KMS-11 (cell line): Measurements from ENCODE around the gene TOP3A.

Experiments
- H2AFZ ChIP-seq: fragments of 200-600 bp; sonication (generic); 2 replicates; pipeline ENCODE4 v1.6.1; 2016; ENCODE audit warnings: antibody characterized with exemption, mixed run types, low read depth
- H3K27ac ChIP-seq: fragments of 200-600 bp; sonication (generic); 2 replicates; pipeline ENCODE4 v1.6.1; 2016; ENCODE audit warnings: mild to moderate bottlenecking, mixed run types
- H3K27me3 ChIP-seq: fragments of 200-600 bp; sonication (generic); 2 replicates; pipeline ENCODE4 v1.6.1; 2017; ENCODE audit warnings: mild to moderate bottlenecking, low read depth, mixed run types, moderate library complexity; ENCODE audit not compliant: insufficient read depth
- H3K36me3 ChIP-seq: fragments of 200-600 bp; sonication (generic); 2 replicates; pipeline ENCODE4 v1.6.1; 2017; ENCODE audit warnings: mild to moderate bottlenecking, mixed run types; ENCODE audit not compliant: insufficient read depth
- H3K4me1 ChIP-seq: fragments of 200-600 bp; sonication (generic); 2 replicates; pipeline ENCODE4 v1.6.1; 2016; ENCODE audit warnings: mild to moderate bottlenecking, low read depth, mixed run types; ENCODE audit not compliant: poor library complexity, severe bottlenecking
- H3K4me2 ChIP-seq: fragments of 200-600 bp; sonication (generic); 2 replicates; pipeline ENCODE4 v1.7.0; 2016; ENCODE audit warnings: mild to moderate bottlenecking, mixed run types
- H3K4me3 ChIP-seq: fragments of 200-600 bp; sonication (generic); IDR thresholded peaks from 2 replicates; pipeline ENCODE4 v1.6.1; 2017; ENCODE audit warnings: low read depth, low read length, mixed read lengths; ENCODE audit not compliant: insufficient read depth
- H3K79me2 ChIP-seq: fragments of 200-600 bp; sonication (generic); 2 replicates; pipeline ENCODE4 v1.6.1; 2016; ENCODE audit warnings: low read depth, mixed run types; ENCODE audit not compliant: insufficient read depth
- H3K9ac ChIP-seq: fragments of 200-600 bp; sonication (generic); 2 replicates; pipeline ENCODE4 v1.6.1; 2016; ENCODE audit warnings: mild to moderate bottlenecking, mixed run types
- H4K20me1 ChIP-seq: fragments of 200-600 bp; sonication (generic); 2 replicates; pipeline ENCODE4 v1.6.1; 2016; ENCODE audit warnings: mild to moderate bottlenecking, mixed run types; ENCODE audit not compliant: insufficient read depth
- CTCF ChIP-seq: fragments of 200-600 bp; sonication (generic); conservative IDR thresholded peaks from 2 replicates; pipeline ENCODE4 v1.6.1; 2017; ENCODE audit warnings: low read depth, mild to moderate bottlenecking, antibody characterized with exemption, low read length, moderate library complexity, mixed read lengths

The TOP3A gene

GRCh38 chr17:18331879-18332278 is 17.1 kb upstream of the TOP3A start:
- Histone ChIP-seq H3K36me3 (no peaks in the 10 kb centered on the region), H3K27me3 (no peaks in the 10 kb centered on the region), H3K4me2 (peak overlapping the region; percentile 60; the same call in 1 of the 2 replicates), H3K79me2 (no peaks in the 10 kb centered on the region), H3K27ac (peak overlapping the region; percentile 45), H3K4me1 (peaks cover 77% of the 10 kb centered on the region), H2AFZ (no peak overlapping the region), H4K20me1 (no peaks in the 10 kb centered on the region), H3K9ac (no peak overlapping the region), H3K4me3 (no peak overlapping the region)
- TF ChIP-seq CTCF, result no peak

- Histone ChIP-seq H3K4me1 (peaks cover 100% of the 10 kb centered on the region), H3K4me3 (no peak overlapping the region), H3K9ac (no peak overlapping the region), H4K20me1 (no peaks in the 10 kb centered on the region), H3K36me3 (no peaks in the 10 kb centered on the region), H3K4me2 (no peak overlapping the region), H3K27me3 (no peaks in the 10 kb centered on the region), H3K27ac (no peak overlapping the region; the same call in 1 of the 2 replicates), H3K79me2 (no peaks in the 10 kb centered on the region), H2AFZ (no peak overlapping the region)
- no peak for TF ChIP-seq CTCF
Measured at GRCh38 chr17:18328643-18329204, 13.9 kb upstream of the TOP3A start.

- H2AFZ ChIP-seq, result no peak overlapping the region
- H3K4me3 ChIP-seq, result no peak overlapping the region
- H3K4me2 ChIP-seq, result peak overlapping the region; percentile 43; the same call in 1 of the 2 replicates
- H3K9ac ChIP-seq, result no peak overlapping the region; the same call in 1 of the 2 replicates
- H3K27ac ChIP-seq, result peak overlapping the region; percentile 88
- peaks cover 100% of the 10 kb centered on the region for H3K4me1 ChIP-seq
- H3K27me3 ChIP-seq, result no peaks in the 10 kb centered on the region
- no peaks in the 10 kb centered on the region for H3K36me3 ChIP-seq
- TF ChIP-seq CTCF, result no peak
- no peaks in the 10 kb centered on the region for H3K79me2 ChIP-seq
- H4K20me1 ChIP-seq, result no peaks in the 10 kb centered on the region
Measured at GRCh38 chr17:18327556-18327955, 12.8 kb upstream of the TOP3A start.

- H3K4me2 ChIP-seq, result peak overlapping the region; percentile 43
- H3K36me3 ChIP-seq, result no peaks in the 10 kb centered on the region
- H4K20me1 ChIP-seq, result no peaks in the 10 kb centered on the region
- no peak overlapping the region for H2AFZ ChIP-seq
- H3K4me1 ChIP-seq, result peaks cover 100% of the 10 kb centered on the region
- H3K79me2 ChIP-seq, result no peaks in the 10 kb centered on the region
- no peaks in the 10 kb centered on the region for H3K27me3 ChIP-seq
- TF ChIP-seq CTCF, result no peak
- peak overlapping the region; percentile 88 for H3K27ac ChIP-seq
- H3K9ac ChIP-seq, result no peak overlapping the region; the same call in 1 of the 2 replicates
- no peak overlapping the region for H3K4me3 ChIP-seq
Measured at GRCh38 chr17:18327093-18327492, 12.3 kb upstream of the TOP3A start.
